ENCODE results near the gene MCTP2.

DNA sequence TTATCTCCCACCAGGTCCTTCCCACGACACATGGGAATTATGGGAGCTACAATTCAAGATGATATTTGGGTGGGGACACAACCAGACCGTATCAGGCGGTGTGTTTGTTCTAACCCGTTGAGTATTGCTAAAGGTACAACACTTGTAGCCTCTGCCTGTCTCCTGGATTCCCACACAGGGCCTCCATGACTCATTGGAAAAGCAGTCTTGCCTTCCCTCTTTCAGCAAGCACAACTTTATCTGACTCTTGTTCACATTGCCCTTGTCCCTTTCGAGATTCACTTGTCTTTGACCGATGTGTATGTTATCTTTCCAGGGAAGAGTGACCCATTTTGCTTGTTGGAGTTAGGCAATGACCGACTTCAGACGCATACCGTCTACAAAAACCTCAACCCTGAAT, 152.3 kb downstream of the MCTP2 start:
- TF ChIP-seq, protein P1, sequence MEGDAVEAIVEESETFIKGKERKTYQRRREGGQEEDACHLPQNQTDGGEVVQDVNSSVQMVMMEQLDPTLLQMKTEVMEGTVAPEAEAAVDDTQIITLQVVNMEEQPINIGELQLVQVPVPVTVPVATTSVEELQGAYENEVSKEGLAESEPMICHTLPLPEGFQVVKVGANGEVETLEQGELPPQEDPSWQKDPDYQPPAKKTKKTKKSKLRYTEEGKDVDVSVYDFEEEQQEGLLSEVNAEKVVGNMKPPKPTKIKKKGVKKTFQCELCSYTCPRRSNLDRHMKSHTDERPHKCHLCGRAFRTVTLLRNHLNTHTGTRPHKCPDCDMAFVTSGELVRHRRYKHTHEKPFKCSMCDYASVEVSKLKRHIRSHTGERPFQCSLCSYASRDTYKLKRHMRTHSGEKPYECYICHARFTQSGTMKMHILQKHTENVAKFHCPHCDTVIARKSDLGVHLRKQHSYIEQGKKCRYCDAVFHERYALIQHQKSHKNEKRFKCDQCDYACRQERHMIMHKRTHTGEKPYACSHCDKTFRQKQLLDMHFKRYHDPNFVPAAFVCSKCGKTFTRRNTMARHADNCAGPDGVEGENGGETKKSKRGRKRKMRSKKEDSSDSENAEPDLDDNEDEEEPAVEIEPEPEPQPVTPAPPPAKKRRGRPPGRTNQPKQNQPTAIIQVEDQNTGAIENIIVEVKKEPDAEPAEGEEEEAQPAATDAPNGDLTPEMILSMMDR (IDR thresholded peaks at IDR 0.05), result no peak
- no peak for TF ChIP-seq EZH2 (IDR thresholded peaks at IDR 0.05; ENCODE audit: borderline replicate concordance, insufficient read depth, low read depth, low read length, poor library complexity, severe bottlenecking)
